Aorta (tissue), 5 donors: ENCODE results near the gene DEDD. TPM values are rescaled to one million over a fixed set of nuclear protein-coding genes. Genes with fewer than 3 reads are reported as not detected.
A peak's percentile ranks its signal among the peaks of the same experiment; 100 is the strongest.

Source experiments
- ATAC-seq: fragments of 200-7000 bp; cut with Tn5 transposase; one replicate; pipeline ENCODE4 v1.9.1; 2022; ENCODE audit warnings: moderate library complexity; ENCODE audit not compliant: low FRiP score
- DNase-seq, 2 donors: peaks; one replicate each; pipeline ENCODE4 v3.0.0-alpha.2; 2020
- H3K27ac ChIP-seq, 2 donors: one replicate each; pipeline ENCODE4 v1.5.1; 2013; ENCODE audit warnings: low read length in 2 of 2, mild to moderate bottlenecking in 2 of 2, moderate library complexity in 2 of 2, control low read depth in 1 of 2, inconsistent platforms in 1 of 2, low read depth in 1 of 2
- H3K27me3 ChIP-seq, 2 donors: one replicate each; pipeline ENCODE4 v1.6.1; 2013; ENCODE audit warnings: control low read depth in 1 of 2, low read length in 1 of 2, mild to moderate bottlenecking in 1 of 2, moderate library complexity in 1 of 2; ENCODE audit not compliant: insufficient read depth in 2 of 2, control insufficient read depth in 1 of 2
- H3K36me3 ChIP-seq, 2 donors: one replicate each; pipeline ENCODE4 v1.6.1; 2013; ENCODE audit warnings: control low read depth in 1 of 2, low read length in 1 of 2, mild to moderate bottlenecking in 1 of 2; ENCODE audit not compliant: insufficient read depth in 2 of 2, control insufficient read depth in 1 of 2
- H3K4me1 ChIP-seq, 2 donors: one replicate each; pipeline ENCODE4 v1.6.1; 2013; ENCODE audit warnings: low read length in 2 of 2, control low read depth in 1 of 2, mild to moderate bottlenecking in 1 of 2, moderate library complexity in 1 of 2; ENCODE audit not compliant: insufficient read depth in 2 of 2, control insufficient read depth in 1 of 2
- H3K4me3 ChIP-seq, 2 donors: one replicate each; pipeline ENCODE4 v1.5.1; 2013; ENCODE audit warnings: low read length in 2 of 2, control low read depth in 1 of 2, mild to moderate bottlenecking in 1 of 2
- H3K9me3 ChIP-seq: one replicate; pipeline ENCODE4 v1.6.1; 2013; ENCODE audit warnings: mild to moderate bottlenecking, low read length; ENCODE audit not compliant: control insufficient read depth
- WGBS, 2 donors: extraction: QIAGEN DNeasy Blood & Tissue Kit; methylation state at CpG; one replicate each; pipeline ENCODE4 v1.1.7; 2013; 5-methylcytosine and 5-hydroxymethylcytosine counted together
- intact Hi-C, 2 donors: fragments of 100-400 bp; cut with DNase I; formaldehyde crosslinking; loops; one replicate each; pipeline versions ENCODE4 v1.14.2 to v1.15.0; 2022
- polyA plus RNA-seq, 2 donors: library from polyadenylated mRNA; stranded (reverse); fragments of 200-250 nt; gene quantifications; one replicate each; pipeline ENCODE4 v1.2.3, GENCODE V29; 2013
- total RNA-seq, 2 donors: library from RNA; stranded (reverse); fragmentation: NEBNext Ultra II Directional; extraction: Animal tissue kit (Norgen Biotek cat#: 25700); gene quantifications; one replicate each; pipeline ENCODE4 v1.2.1, GENCODE V29; 2021
- donor health status: healthy with polysubstance abuse.
- donor health status: Bipolar disorder and iron deficiency.
- donor health status: DM: no; HTN: no; CAD: no.
- donor health status: DM: no; HTN: no; CAD: no.
- donor health status: DM: yes; HTN: yes; CAD: no.

Gene DEDD
- total and polyA plus RNA-seq, 4 donors: 25.2 to 46.8 (median 42.2) TPM

DNA sequence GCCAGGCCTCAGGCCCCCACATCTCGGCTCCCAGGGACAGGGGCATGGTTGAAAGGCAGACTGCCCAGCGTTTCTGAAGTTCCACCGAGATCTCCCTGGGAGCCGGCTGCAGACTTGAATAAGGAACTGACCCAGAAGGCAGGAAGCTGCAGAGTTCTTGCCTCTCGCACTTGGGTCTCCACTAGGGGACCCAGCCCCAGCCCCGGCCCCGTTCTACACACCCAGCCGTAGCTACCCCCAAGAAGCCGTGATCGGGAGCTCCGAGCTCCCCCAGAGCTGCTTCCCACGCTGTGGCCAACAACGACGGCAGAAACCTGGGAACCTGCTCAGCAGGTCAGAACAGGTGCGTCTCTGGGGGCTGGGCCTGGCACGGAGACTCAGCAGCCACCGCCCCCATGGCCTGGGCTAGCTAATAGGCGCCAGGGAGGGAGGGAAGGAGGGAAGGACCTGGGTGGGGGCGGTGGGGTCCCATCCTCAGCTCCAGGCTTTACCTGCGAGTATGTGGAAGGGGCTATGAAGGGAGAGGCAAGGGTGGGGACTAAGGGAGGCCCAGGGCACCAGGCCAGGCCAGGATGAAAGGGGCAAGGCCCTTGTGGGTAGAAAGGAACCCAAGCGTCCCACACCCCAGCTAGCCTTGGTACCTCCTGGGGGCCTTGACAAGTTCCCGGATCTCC, 43.1 kb downstream of the DEDD start, which contains the start of gene NECTIN4:
Gene NECTIN4 (minus strand): TSS at position 308 of the 674 bp plus-strand sequence. CDS start 262 bp downstream, at position 46.
- H3K4me1 ChIP-seq: no peaks in the 10 kb centered on the region
- no peaks in the 10 kb centered on the region for H3K36me3 ChIP-seq
- no peak within 1 kb of the TSS for H3K4me3 ChIP-seq
- 62 to 65% methylated on average over 22 of the region's 22 CpGs for WGBS, 2 donors
- H3K27me3 ChIP-seq: no peaks in the 10 kb centered on the region
- intact Hi-C loops: no loop called here
- H3K9me3 ChIP-seq: no peaks in the 10 kb centered on the region
- no peak for DNase-seq
- no peak for ATAC-seq
- no peak within 1 kb of the TSS for H3K27ac ChIP-seq

DNA sequence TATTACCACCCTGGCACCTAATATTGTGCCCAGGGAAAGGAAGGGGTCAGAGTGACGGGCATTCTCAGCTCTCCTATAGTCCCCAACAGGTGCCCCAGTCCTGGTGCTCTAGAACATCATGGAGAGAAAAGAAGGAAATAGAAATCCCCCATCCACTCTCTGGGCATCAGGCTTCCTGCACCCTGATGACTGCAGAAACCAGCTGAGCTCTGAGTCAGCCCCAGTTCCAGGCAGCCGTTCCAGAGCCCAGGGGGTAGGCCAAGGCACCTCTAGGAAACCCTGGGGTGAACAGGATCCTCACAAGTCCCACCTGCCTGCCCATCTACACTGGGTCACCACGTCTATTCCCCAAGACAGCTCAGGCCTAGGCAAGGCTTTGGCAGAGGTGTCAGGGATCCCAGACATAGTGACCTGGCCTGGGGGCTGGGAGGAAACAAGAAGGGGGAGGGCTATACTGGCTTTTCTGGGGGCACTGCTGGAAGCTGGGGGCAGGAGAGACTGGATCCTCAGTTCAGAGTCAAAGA, 43.8 kb downstream of the DEDD start:
- no peaks in the 10 kb centered on the region for H3K36me3 ChIP-seq
- H3K27me3 ChIP-seq: no peaks in the 10 kb centered on the region
- H3K27ac ChIP-seq: no peak overlapping the region
- ATAC-seq (no peak), DNase-seq (no peak)
- 80 to 84% methylated on average over 3 of the region's 3 CpGs for WGBS, 2 donors
- H3K4me3 ChIP-seq: no peak overlapping the region
- intact Hi-C loops: no loop called here
- no peaks in the 10 kb centered on the region for H3K9me3 ChIP-seq
- no peaks in the 10 kb centered on the region for H3K4me1 ChIP-seq

DNA sequence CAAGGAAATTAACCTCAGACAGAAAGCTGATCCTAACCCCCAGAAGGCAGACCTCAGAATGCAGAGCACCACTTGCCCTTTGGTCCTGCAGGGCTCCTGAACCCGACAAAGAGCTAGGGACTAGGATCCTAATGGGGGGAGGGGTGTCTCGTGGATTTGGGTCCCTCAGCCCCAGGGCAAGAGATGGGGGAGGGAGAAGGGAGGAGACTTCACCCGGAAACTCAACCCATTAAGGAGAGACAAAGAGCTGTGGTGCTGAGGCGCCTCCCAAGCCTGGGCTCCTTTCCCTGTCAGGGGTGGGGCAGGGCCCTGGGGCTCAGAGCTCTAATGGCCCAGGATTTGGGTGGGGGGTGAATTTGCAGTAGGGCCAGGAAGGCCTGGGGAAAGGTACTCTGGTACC, 46.0 kb downstream of the DEDD start:
- 75 to 91% methylated on average over 4 of the region's 4 CpGs for WGBS, 2 donors
- Histone ChIP-seq H3K27ac (no peak overlapping the region), H3K4me3 (no peak overlapping the region), H3K4me1 (no peaks in the 10 kb centered on the region), H3K9me3 (no peaks in the 10 kb centered on the region), H3K27me3 (no peaks in the 10 kb centered on the region), H3K36me3 (no peaks in the 10 kb centered on the region)
- intact Hi-C loops: no loop called here
- ATAC-seq (no peak), DNase-seq (no peak)

DNA sequence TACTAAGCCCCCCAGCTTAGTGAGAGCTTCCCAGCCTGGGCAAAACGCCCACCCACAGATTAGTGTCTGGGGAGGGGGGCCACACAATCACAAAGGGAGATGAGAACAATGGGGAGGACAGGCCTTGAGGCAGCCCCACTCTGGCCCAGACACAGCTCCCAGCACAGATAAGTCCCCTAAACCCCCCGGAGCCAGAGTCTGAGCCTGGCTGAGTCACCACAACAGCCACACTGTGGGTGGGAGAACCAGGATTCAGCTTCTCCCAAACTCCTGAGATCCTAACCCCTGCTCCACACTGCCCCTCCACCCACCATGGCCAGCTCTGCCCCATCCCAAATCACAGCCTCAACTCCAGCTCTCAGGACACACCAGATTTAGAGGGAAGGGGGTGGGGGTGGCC, 47.3 kb downstream of the DEDD start:
- H3K27me3 ChIP-seq: no peaks in the 10 kb centered on the region
- no peak for ATAC-seq
- no peak overlapping the region for H3K27ac ChIP-seq
- intact Hi-C loops: no loop called here
- no peak for DNase-seq
- H3K4me3 ChIP-seq: no peak overlapping the region
- WGBS, 2 donors: 60 to 75% methylated on average over 2 of the region's 2 CpGs
- H3K4me1 ChIP-seq: no peaks in the 10 kb centered on the region
- no peaks in the 10 kb centered on the region for H3K36me3 ChIP-seq
- no peaks in the 10 kb centered on the region for H3K9me3 ChIP-seq

DNA sequence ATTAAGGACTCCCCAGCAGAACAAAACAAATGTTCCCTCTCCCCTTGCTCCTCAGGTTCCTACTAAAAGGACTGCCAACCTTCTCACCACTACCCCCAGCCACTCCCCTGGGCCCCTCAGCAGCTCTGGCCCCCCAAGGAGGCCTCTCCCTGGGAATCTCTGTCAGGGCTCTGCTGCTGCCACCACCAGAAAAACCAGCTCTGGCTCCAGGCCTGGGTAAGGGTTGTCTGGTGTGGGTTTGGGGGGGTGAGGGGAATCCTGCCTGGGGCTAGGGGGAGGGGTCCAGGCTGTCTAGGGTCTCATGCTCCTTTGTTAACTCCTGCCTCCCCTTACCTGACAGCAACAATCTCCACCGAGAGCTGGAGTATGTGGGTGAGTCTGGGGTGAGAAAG, 47.9 kb downstream of the DEDD start:
- no peaks in the 10 kb centered on the region for H3K27me3 ChIP-seq
- 89 to 94% methylated on average over 1 of the region's 1 CpG for WGBS, 2 donors
- no peak overlapping the region for H3K27ac ChIP-seq
- H3K9me3 ChIP-seq: no peaks in the 10 kb centered on the region
- no peaks in the 10 kb centered on the region for H3K36me3 ChIP-seq
- no peaks in the 10 kb centered on the region for H3K4me1 ChIP-seq
- intact Hi-C loops: no loop called here
- H3K4me3 ChIP-seq: no peak overlapping the region
- ATAC-seq (no peak), DNase-seq (no peak)

GRCh38 chr1:161083748-161084596, 48.5 kb downstream of the DEDD start:
- Histone ChIP-seq H3K9me3 (no peaks in the 10 kb centered on the region), H3K27me3 (no peaks in the 10 kb centered on the region), H3K4me3 (no peak overlapping the region), H3K36me3 (no peaks in the 10 kb centered on the region), H3K4me1 (no peaks in the 10 kb centered on the region), H3K27ac (no peak overlapping the region)
- DNase-seq (no peak), ATAC-seq (no peak)
- intact Hi-C loops: no loop called here
- 65% methylated on average over 10 of the region's 10 CpGs for WGBS, 2 donors

GRCh38 chr1:161082996-161083747, 49.3 kb downstream of the DEDD start:
- intact Hi-C loops: no loop called here
- Histone ChIP-seq H3K4me1 (no peaks in the 10 kb centered on the region), H3K27ac (no peak overlapping the region), H3K9me3 (no peaks in the 10 kb centered on the region), H3K36me3 (no peaks in the 10 kb centered on the region), H3K4me3 (no peak overlapping the region), H3K27me3 (no peaks in the 10 kb centered on the region)
- ATAC-seq (peak; percentile 86), DNase-seq (peak; percentile 88 to 89)
- 62 to 64% methylated on average over 8 of the region's 8 CpGs for WGBS, 2 donors

DNA sequence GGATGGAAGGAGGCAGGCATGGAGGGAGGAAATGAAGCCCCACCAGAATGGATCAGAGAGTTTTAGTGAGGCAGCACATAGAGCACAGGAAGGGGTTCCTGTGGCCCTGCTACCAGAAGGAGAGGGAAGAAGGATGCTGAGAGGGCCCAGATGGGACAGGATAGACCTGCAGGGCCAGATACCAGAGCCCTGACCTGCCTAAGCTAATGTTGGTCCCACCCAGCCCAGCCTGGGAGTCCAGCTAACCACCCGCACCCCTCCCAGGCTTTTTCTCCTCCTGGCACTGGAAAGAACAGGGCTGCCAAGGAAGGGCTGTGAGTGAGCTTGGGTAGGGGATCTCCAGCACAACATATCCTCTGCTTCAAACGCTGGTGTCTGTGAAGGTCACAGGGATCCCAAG, 50.0 kb downstream of the DEDD start:
- intact Hi-C loops: no loop called here
- H3K27ac ChIP-seq: no peak overlapping the region
- 87 to 92% methylated on average over 2 of the region's 2 CpGs for WGBS, 2 donors

More for the DNA sequence above, 50.0 kb downstream of the DEDD start:
- ATAC-seq (no peak), DNase-seq (no peak)
- H3K4me3 ChIP-seq: no peak overlapping the region
- no peaks in the 10 kb centered on the region for H3K9me3 ChIP-seq
- no peaks in the 10 kb centered on the region for H3K27me3 ChIP-seq
- no peaks in the 10 kb centered on the region for H3K36me3 ChIP-seq
- H3K4me1 ChIP-seq: no peaks in the 10 kb centered on the region
